GM12801 (cell line): ENCODE data around the gene PLEKHA6.

Experiments
- CTCF ChIP-seq: IDR thresholded peaks from one replicate; pipeline ENCODE4 v1.5.1; 2011; ENCODE audit warnings: control low read depth; ENCODE audit not compliant: insufficient read length; ENCODE audit errors: extremely low read depth

PLEKHA6 gene

GRCh38 chr1:204241050-204241449, 118.7 kb downstream of the PLEKHA6 start:
- no peak for TF ChIP-seq CTCF

GRCh38 chr1:204240233-204240632, 119.5 kb downstream of the PLEKHA6 start:
- no peak for TF ChIP-seq CTCF

- no peak for TF ChIP-seq CTCF
Observed at GRCh38 chr1:204232526-204232925, 127.2 kb downstream of the PLEKHA6 start.

- TF ChIP-seq CTCF: no peak
Observed at GRCh38 chr1:204230211-204230610, 129.5 kb downstream of the PLEKHA6 start.

- TF ChIP-seq CTCF: no peak
Observed at GRCh38 chr1:204228896-204229295, 130.8 kb downstream of the PLEKHA6 start.

- no peak for TF ChIP-seq CTCF
Observed at GRCh38 chr1:204227996-204228785, 131.5 kb downstream of the PLEKHA6 start.

- TF ChIP-seq CTCF: no peak
Observed at GRCh38 chr1:204227351-204227750, 132.4 kb downstream of the PLEKHA6 start.
